ENCODE results near the gene PRDX5.

The PRDX5 gene

DNA sequence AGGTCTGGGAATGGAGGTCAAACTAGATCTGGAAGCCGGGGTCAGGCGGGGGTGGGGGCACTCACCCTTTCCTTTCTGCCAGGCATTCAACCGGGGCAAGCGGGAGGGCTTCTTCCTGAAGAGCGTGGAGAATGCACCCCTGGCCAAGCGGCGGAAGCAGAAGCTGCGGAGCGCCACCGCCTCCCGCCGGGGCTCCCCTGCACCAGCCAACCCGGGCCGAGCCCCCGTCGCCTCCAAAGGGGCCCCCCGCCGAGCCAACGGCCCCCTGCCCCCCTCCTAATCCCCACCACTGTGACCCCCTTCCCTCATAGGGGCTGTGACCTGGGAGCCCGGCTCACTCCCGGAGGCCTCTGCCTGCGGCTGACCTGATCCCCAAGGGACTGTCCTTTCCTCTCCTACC is 53.3 kb downstream of the PRDX5 start:
- H3K4me3 ChIP-seq (replicated peaks; ENCODE audit: low read depth, low read length): no peak overlapping the region
- H3K36me3 ChIP-seq (ENCODE audit: control insufficient read depth, insufficient read depth, low read length): peaks cover 9% of the 10 kb centered on the region
- no peaks in the 10 kb centered on the region for H3K27me3 ChIP-seq (replicated peaks; ENCODE audit: control insufficient read depth, insufficient read depth, low read length)
- TF ChIP-seq, protein P1, sequence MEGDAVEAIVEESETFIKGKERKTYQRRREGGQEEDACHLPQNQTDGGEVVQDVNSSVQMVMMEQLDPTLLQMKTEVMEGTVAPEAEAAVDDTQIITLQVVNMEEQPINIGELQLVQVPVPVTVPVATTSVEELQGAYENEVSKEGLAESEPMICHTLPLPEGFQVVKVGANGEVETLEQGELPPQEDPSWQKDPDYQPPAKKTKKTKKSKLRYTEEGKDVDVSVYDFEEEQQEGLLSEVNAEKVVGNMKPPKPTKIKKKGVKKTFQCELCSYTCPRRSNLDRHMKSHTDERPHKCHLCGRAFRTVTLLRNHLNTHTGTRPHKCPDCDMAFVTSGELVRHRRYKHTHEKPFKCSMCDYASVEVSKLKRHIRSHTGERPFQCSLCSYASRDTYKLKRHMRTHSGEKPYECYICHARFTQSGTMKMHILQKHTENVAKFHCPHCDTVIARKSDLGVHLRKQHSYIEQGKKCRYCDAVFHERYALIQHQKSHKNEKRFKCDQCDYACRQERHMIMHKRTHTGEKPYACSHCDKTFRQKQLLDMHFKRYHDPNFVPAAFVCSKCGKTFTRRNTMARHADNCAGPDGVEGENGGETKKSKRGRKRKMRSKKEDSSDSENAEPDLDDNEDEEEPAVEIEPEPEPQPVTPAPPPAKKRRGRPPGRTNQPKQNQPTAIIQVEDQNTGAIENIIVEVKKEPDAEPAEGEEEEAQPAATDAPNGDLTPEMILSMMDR (IDR thresholded peaks at IDR 0.05; ENCODE audit: insufficient read depth, low read length, poor library complexity, severe bottlenecking): no peak
- DNase-seq (ENCODE audit: extremely low read depth, insufficient read length): no peak
